HCT116 (cell line): ENCODE data around the gene MZT2B. TPM values are rescaled to one million over a fixed set of nuclear protein-coding genes. Genes with fewer than 3 reads are reported as not detected.
"Not testable (repeated sequence)": the region's sequence is repeated elsewhere in the genome, so short reads cannot be mapped to it uniquely, and the experiment has no call there.

Source experiments
- ATAC-seq: fragments of 200-7000 bp; cut with Tn5 transposase; 2 replicates; pipeline ENCODE4 v1.9.1; 2020; ENCODE audit warnings: mild to moderate bottlenecking, moderate library complexity
- BruUV-seq: library from RNA; stranded (reverse); fragments of 400-500 nt; replicated peaks from 2 replicates; lab custom pipeline; 2021; lab: Mats Ljungman, UMichigan
- CTCF ChIA-PET: fragments of 300-600 bp; sonication (Branson Sonifier 250); formaldehyde crosslinking; loops from one replicate; lab custom pipeline; 2021; ENCODE audit warnings: antibody characterized with exemption; lab: Charles Lee
- POLR2A ChIA-PET: fragments of 300-600, 350-600 bp; sonication (Branson Sonifier 250); formaldehyde crosslinking; loops from one replicate; lab custom pipeline; 2021; ENCODE audit warnings: antibody characterized with exemption; lab: Charles Lee
- RAD21 ChIA-PET, 2 experiments: fragments of 300-600 bp; sonication (Branson Sonifier 250); formaldehyde crosslinking; loops; one replicate each; lab custom pipeline; 2023; ENCODE audit warnings: low total read pairs in 2 of 2; ENCODE audit not compliant: uncharacterized antibody in 2 of 2, unreplicated experiment in 2 of 2, low non-redundant PET in 1 of 2; lab: Charles Lee
- DNase-seq: peaks from one replicate; pipeline ENCODE4 v3.0.0-alpha.2; 2010; ENCODE audit warnings: low read depth, low spot score
- H2AFZ ChIP-seq: fragments of 200-600 bp; shearing (Covaris generic), sonication (generic); 2 replicates; pipeline ENCODE4 v1.6.1; 2017; ENCODE audit warnings: low read depth, mixed run types, mixed read lengths, antibody characterized with exemption, low read length; ENCODE audit not compliant: poor library complexity, severe bottlenecking
- H3K27ac ChIP-seq: 2 replicates; pipeline ENCODE4 v1.5.1; 2012; ENCODE audit warnings: low read depth, low read length
- H3K27me3 ChIP-seq: fragments of 200-600 bp; sonication (generic); 2 replicates; pipeline ENCODE4 v1.6.1; 2016; ENCODE audit warnings: mixed run types, low read length, mixed read lengths; ENCODE audit not compliant: insufficient read depth
- H3K36me3 ChIP-seq, 2 experiments: fragments of 200-500 bp in 1 of 2; fragments of 200-600 bp in 1 of 2; sonication (Bioruptor generic) in 1 of 2; sonication (generic) in 1 of 2; 2 replicates each; pipeline versions ENCODE4 v1.5.1 to v1.6.1; 2014 to 2016; ENCODE audit warnings: low read length in 2 of 2, inconsistent platforms in 1 of 2, mixed read lengths in 1 of 2, mixed run types in 1 of 2; ENCODE audit not compliant: insufficient read depth in 2 of 2, control insufficient read depth in 1 of 2
- H3K4me1 ChIP-seq, 2 experiments: fragments of 200-600 bp in 1 of 2; sonication (generic) in 1 of 2; 2 replicates each; pipeline versions ENCODE4 v1.5.1 to v1.6.1; 2012 to 2017; ENCODE audit warnings: low read length in 2 of 2, inconsistent platforms in 1 of 2, mild to moderate bottlenecking in 1 of 2, mixed read lengths in 1 of 2, mixed run types in 1 of 2, moderate library complexity in 1 of 2; ENCODE audit not compliant: insufficient read depth in 2 of 2, control insufficient read depth in 1 of 2
- H3K4me2 ChIP-seq: fragments of 200-600 bp; sonication (generic); 2 replicates; pipeline ENCODE4 v1.6.1; 2017; ENCODE audit warnings: mixed run types, low read length, mixed read lengths
- H3K4me3 ChIP-seq, 2 experiments: fragments of 200-600 bp in 1 of 2; sonication (generic) in 1 of 2; replicated peaks in 1 of 2; 2 replicates each; pipeline ENCODE4 v1.5.1; 2011 to 2016; ENCODE audit warnings: low read length in 2 of 2, control low read depth in 1 of 2, low read depth in 1 of 2, mild to moderate bottlenecking in 1 of 2, mixed read lengths in 1 of 2, mixed run types in 1 of 2
- H3K79me2 ChIP-seq: fragments of 200-600 bp; sonication (generic); 2 replicates; pipeline ENCODE4 v1.6.1; 2017; ENCODE audit warnings: mild to moderate bottlenecking, mixed run types, low read length, moderate library complexity, mixed read lengths; ENCODE audit not compliant: insufficient read depth
- H3K9ac ChIP-seq: fragments of 200-600 bp; sonication (generic); 2 replicates; pipeline ENCODE4 v1.6.1; 2016; ENCODE audit warnings: low read length, mixed read lengths
- H3K9me2 ChIP-seq: fragments of 200-600 bp; sonication (generic), shearing (Covaris generic); 2 replicates; pipeline ENCODE4 v1.6.1; 2017; ENCODE audit warnings: mixed run types, mild to moderate bottlenecking, moderate library complexity; ENCODE audit not compliant: insufficient read depth
- H3K9me3 ChIP-seq, 2 experiments: fragments of 200-500 bp in 1 of 2; fragments of 200-600 bp in 1 of 2; sonication (Bioruptor generic) in 1 of 2; sonication (generic) in 1 of 2; 2 replicates each; pipeline ENCODE4 v1.6.1; 2014 to 2017; ENCODE audit warnings: low read length in 2 of 2, mixed read lengths in 2 of 2, inconsistent platforms in 1 of 2, low read depth in 1 of 2, mild to moderate bottlenecking in 1 of 2, mixed run types in 1 of 2, moderate library complexity in 1 of 2; ENCODE audit not compliant: control insufficient read depth in 1 of 2, insufficient read depth in 1 of 2
- H4K20me1 ChIP-seq: fragments of 200-600 bp; sonication (generic), shearing (Covaris generic); 2 replicates; pipeline ENCODE4 v1.6.1; 2017; ENCODE audit warnings: mixed run types, mild to moderate bottlenecking, moderate library complexity; ENCODE audit not compliant: insufficient read depth
- CEBPB ChIP-seq: IDR thresholded peaks from 2 replicates; pipeline ENCODE4 v1.6.1; 2012; ENCODE audit warnings: low read depth
- EGR1 ChIP-seq: IDR thresholded peaks from 2 replicates; pipeline ENCODE4 v1.6.1; 2012; ENCODE audit warnings: low read depth
- EZH2 ChIP-seq: fragments of 200-600 bp; sonication (generic); IDR thresholded peaks from 2 replicates; pipeline ENCODE4 v1.6.1; 2017; ENCODE audit warnings: antibody characterized with exemption, mixed run types
- EZH2phosphoT487 ChIP-seq: fragments of 200-600 bp; IDR thresholded peaks from 2 replicates; pipeline ENCODE4 v1.6.1; 2018; ENCODE audit warnings: antibody characterized with exemption, borderline replicate concordance
- JUND ChIP-seq: IDR thresholded peaks from 2 replicates; pipeline ENCODE4 v1.6.1; 2012
- POLR2A ChIP-seq: IDR thresholded peaks from 2 replicates; pipeline ENCODE4 v1.7.0; 2011; ENCODE audit warnings: borderline replicate concordance; ENCODE audit not compliant: insufficient read depth, insufficient read length; ENCODE audit errors: extremely low read depth
- POLR2AphosphoS5 ChIP-seq: IDR thresholded peaks from 2 replicates; pipeline ENCODE4 v1.6.1; 2011; ENCODE audit warnings: mild to moderate bottlenecking, low read depth, low read length, moderate library complexity
- SIN3A ChIP-seq: IDR thresholded peaks from 2 replicates; pipeline ENCODE4 v1.6.1; 2012; ENCODE audit warnings: low read depth
- SP1 ChIP-seq: IDR thresholded peaks from 2 replicates; pipeline ENCODE4 v1.6.1; 2012; ENCODE audit warnings: low read depth
- TCF7L2 ChIP-seq: IDR thresholded peaks from 2 replicates; pipeline ENCODE4 v1.7.0; 2011; ENCODE audit warnings: borderline replicate concordance, inconsistent platforms; ENCODE audit not compliant: insufficient read depth, insufficient read length; ENCODE audit errors: extremely low read depth
- ZNF274 ChIP-seq: fragments of 200-500 bp; sonication (Bioruptor generic); IDR thresholded peaks from 2 replicates; pipeline ENCODE4 v1.6.1; 2014; ENCODE audit warnings: mild to moderate bottlenecking, low read depth, low read length, inconsistent platforms
- intact Hi-C: fragments of 100-400 bp; cut with micrococcal nuclease; formaldehyde crosslinking; loops from 2 replicates; pipeline ENCODE4 v1.10.0; 2022
- total RNA-seq: library from RNA; stranded (reverse); gene quantifications from one replicate; pipeline ENCODE4 v1.2.1, GENCODE V29; 2021; ENCODE audit not compliant: unreplicated experiment
- TF ChIP-seq, protein P1 (sequence below): IDR thresholded peaks from 2 replicates; pipeline ENCODE4 v1.6.1; 2012
- TF ChIP-seq, protein P2 (sequence below): IDR thresholded peaks from 2 replicates; pipeline ENCODE4 v1.6.1; 2012; ENCODE audit warnings: low read depth
- TF ChIP-seq, protein P3 (sequence below): IDR thresholded peaks from 2 replicates; pipeline ENCODE4 v1.6.1; 2011; ENCODE audit warnings: mild to moderate bottlenecking, low read length, moderate library complexity; ENCODE audit not compliant: insufficient replicate concordance; ENCODE audit errors: extremely low read depth

The MZT2B gene
- total RNA-seq, 1 experiment from 2014 or later: 334 TPM

DNA sequence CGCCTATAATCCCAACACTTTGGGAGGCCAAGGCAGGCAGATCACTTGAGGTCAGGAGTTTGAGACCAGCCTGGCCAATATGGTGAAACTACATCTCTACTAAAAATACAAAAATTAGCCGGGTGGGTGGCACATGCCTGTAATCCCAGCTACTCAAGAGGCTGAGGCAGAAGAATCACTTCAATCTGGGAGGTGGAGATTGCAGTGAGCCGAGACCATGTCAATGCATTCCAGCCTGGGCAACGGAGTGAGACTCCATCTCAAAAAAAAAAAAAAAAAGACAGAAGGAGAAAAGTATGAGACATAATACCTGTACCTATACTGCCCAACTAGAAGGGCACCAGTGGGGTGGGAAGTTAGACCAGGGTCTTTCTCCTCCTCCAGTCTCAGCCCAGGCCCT, 22.7 kb upstream of the MZT2B start:
- DNase-seq, ATAC-seq, intact Hi-C loops, RAD21 ChIA-PET, H3K9ac ChIP-seq, H3K27me3 ChIP-seq, H3K9me2 ChIP-seq, H3K4me2 ChIP-seq, BruUV-seq, H3K27ac ChIP-seq, CTCF ChIA-PET, H3K36me3 ChIP-seq, H3K9me3 ChIP-seq, POLR2A ChIA-PET, H4K20me1 ChIP-seq, H2AFZ ChIP-seq, H3K4me3 ChIP-seq, H3K79me2 ChIP-seq, H3K4me1 ChIP-seq: not testable (repeated sequence)

DNA sequence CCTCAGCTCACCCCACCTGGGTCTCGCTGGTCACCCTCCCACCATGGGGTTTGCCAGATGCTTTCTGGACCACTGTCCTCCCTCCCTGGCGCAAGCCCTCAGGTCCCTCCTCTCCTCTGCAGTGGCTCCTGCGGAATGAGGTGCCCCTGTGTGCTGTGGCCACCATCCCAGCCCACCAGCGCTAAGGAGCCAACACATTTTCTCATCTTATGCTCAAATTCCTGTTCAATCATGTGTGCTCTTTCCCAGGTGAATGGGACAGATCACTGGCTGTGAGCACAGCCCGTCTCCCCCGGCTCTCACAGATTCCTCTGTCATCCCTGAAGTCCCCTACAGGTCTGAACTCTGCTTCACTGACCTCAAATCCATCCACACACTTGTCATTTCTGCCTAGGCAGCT, 21.9 kb upstream of the MZT2B start:
- POLR2A ChIA-PET: no interaction called here
- Histone ChIP-seq H3K79me2 (no peaks in the 10 kb centered on the region), H2AFZ (no peak overlapping the region), H3K9ac (no peak overlapping the region), H3K9me3 (no peaks in the 10 kb centered on the region), H3K27ac (no peak overlapping the region), H3K36me3 (peaks cover 0 to 2% of the 10 kb centered on the region in 2 experiments; a peak in 2 of 4 replicates), H3K4me2 (no peak overlapping the region), H3K27me3 (no peaks in the 10 kb centered on the region), H4K20me1 (no peaks in the 10 kb centered on the region), H3K4me3 (no peak overlapping the region), H3K9me2 (no peaks in the 10 kb centered on the region), H3K4me1 (no peaks in the 10 kb centered on the region)
- no TSS peak for BruUV-seq
- RAD21 ChIA-PET: no interaction called here
- ATAC-seq: no peak
- CTCF ChIA-PET: no interaction called here
- DNase-seq: no peak
- intact Hi-C loops: no loop called here
- TF ChIP-seq, protein P1, sequence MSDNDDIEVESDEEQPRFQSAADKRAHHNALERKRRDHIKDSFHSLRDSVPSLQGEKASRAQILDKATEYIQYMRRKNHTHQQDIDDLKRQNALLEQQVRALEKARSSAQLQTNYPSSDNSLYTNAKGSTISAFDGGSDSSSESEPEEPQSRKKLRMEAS: no peak
- TF ChIP-seq, protein P2, sequence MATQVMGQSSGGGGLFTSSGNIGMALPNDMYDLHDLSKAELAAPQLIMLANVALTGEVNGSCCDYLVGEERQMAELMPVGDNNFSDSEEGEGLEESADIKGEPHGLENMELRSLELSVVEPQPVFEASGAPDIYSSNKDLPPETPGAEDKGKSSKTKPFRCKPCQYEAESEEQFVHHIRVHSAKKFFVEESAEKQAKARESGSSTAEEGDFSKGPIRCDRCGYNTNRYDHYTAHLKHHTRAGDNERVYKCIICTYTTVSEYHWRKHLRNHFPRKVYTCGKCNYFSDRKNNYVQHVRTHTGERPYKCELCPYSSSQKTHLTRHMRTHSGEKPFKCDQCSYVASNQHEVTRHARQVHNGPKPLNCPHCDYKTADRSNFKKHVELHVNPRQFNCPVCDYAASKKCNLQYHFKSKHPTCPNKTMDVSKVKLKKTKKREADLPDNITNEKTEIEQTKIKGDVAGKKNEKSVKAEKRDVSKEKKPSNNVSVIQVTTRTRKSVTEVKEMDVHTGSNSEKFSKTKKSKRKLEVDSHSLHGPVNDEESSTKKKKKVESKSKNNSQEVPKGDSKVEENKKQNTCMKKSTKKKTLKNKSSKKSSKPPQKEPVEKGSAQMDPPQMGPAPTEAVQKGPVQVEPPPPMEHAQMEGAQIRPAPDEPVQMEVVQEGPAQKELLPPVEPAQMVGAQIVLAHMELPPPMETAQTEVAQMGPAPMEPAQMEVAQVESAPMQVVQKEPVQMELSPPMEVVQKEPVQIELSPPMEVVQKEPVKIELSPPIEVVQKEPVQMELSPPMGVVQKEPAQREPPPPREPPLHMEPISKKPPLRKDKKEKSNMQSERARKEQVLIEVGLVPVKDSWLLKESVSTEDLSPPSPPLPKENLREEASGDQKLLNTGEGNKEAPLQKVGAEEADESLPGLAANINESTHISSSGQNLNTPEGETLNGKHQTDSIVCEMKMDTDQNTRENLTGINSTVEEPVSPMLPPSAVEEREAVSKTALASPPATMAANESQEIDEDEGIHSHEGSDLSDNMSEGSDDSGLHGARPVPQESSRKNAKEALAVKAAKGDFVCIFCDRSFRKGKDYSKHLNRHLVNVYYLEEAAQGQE: no peak
- TF ChIP-seq CEBPB (no peak), EZH2 (no peak), EGR1 (no peak), JUND (no peak), SIN3A (no peak), POLR2AphosphoS5 (no peak), SP1 (no peak), TCF7L2 (no peak), EZH2phosphoT487 (no peak), ZNF274 (no peak), POLR2A (no peak)
- TF ChIP-seq, protein P3, sequence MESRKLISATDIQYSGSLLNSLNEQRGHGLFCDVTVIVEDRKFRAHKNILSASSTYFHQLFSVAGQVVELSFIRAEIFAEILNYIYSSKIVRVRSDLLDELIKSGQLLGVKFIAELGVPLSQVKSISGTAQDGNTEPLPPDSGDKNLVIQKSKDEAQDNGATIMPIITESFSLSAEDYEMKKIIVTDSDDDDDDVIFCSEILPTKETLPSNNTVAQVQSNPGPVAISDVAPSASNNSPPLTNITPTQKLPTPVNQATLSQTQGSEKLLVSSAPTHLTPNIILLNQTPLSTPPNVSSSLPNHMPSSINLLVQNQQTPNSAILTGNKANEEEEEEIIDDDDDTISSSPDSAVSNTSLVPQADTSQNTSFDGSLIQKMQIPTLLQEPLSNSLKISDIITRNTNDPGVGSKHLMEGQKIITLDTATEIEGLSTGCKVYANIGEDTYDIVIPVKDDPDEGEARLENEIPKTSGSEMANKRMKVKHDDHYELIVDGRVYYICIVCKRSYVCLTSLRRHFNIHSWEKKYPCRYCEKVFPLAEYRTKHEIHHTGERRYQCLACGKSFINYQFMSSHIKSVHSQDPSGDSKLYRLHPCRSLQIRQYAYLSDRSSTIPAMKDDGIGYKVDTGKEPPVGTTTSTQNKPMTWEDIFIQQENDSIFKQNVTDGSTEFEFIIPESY: no peak
